Body of pancreas (tissue), 4 donors: ENCODE measurements around the gene PAN2. TPM values are rescaled to one million over a fixed set of nuclear protein-coding genes. Genes with fewer than 3 reads are reported as not detected.

Experiments
- ATAC-seq: fragments of 150-250 bp; one replicate; pipeline ENCODE4 v1.9.1; 2016
- DNase-seq, 4 donors: peaks; one replicate each; pipeline ENCODE4 v3.0.0-alpha.2; 2019
- H3K27ac ChIP-seq, 4 donors: fragments of 200-600 bp; sonication (generic); 1 replicate in 3 of 4; 2 replicates in 1 of 4; pipeline versions ENCODE4 v1.5.1 to v1.6.1; 2016 to 2019; ENCODE audit warnings: mild to moderate bottlenecking in 1 of 4, mixed read lengths in 1 of 4, moderate library complexity in 1 of 4
- H3K27me3 ChIP-seq, 2 donors: fragments of 200-600 bp; sonication (generic); one replicate each; pipeline ENCODE4 v1.6.0; 2016; ENCODE audit warnings: mild to moderate bottlenecking in 1 of 2
- H3K36me3 ChIP-seq, 2 donors: fragments of 200-600 bp; sonication (generic); replicated peaks in 1 of 2; 2 replicates each; pipeline ENCODE4 v1.5.1; 2016; ENCODE audit warnings: low read depth in 2 of 2; ENCODE audit not compliant: insufficient read depth in 1 of 2
- H3K4me1 ChIP-seq: fragments of 200-600 bp; sonication (generic); one replicate; pipeline ENCODE4 v1.6.0; 2016
- H3K4me3 ChIP-seq, 2 donors: fragments of 200-600 bp; sonication (generic); 1 replicate in 1 of 2; 2 replicates in 1 of 2; pipeline ENCODE4 v1.5.1; 2016 to 2019
- H3K9me3 ChIP-seq, 3 donors: fragments of 200-600 bp; sonication (generic); 1 replicate in 2 of 3; 2 replicates in 1 of 3; pipeline ENCODE4 v1.5.1; 2016
- POLR2A ChIP-seq, 3 donors: fragments of 450-650 bp; IDR thresholded peaks; one replicate each; pipeline ENCODE4 v1.6.1; 2016; ENCODE audit warnings: antibody characterized with exemption in 3 of 3, mild to moderate bottlenecking in 2 of 3
- WGBS, 2 donors: methylation state at CpG; one replicate each; pipeline ENCODE4 v1.1.5; 2017; 5-methylcytosine and 5-hydroxymethylcytosine counted together
- intact Hi-C: fragments of 100-400 bp; cut with DNase I; formaldehyde crosslinking; loops from one replicate; pipeline ENCODE4 v1.15.1; 2023
- small RNA-seq: library from RNA; depleted of rRNA; stranded (forward); fragments of <200 nt; gene quantifications from one replicate; pipeline ENCODE3, GENCODE V24; 2016
- total RNA-seq, 2 donors: library from RNA; depleted of rRNA; stranded (reverse); fragments of >200 nt; gene quantifications; one replicate each; pipeline ENCODE4 v1.1.0, GENCODE V29; 2016
- TF ChIP-seq, protein P1 (sequence below), 7 experiments: fragments of 450-650 bp in 4 of 7; fragments of 200-600 bp in 3 of 7; sonication (generic) in 3 of 7; IDR thresholded peaks; one replicate each; pipeline ENCODE4 v1.5.1; 2016 to 2019; ENCODE audit warnings: antibody characterized with exemption in 7 of 7

Gene PAN2
- total RNA-seq, 2 donors from 2014 or later, result 47.2 to 59.0 TPM

- TF ChIP-seq POLR2A (IDR thresholded peaks at IDR 0.05), result peak; percentile 94 to 97 (median 96)
- TF ChIP-seq, protein P1, sequence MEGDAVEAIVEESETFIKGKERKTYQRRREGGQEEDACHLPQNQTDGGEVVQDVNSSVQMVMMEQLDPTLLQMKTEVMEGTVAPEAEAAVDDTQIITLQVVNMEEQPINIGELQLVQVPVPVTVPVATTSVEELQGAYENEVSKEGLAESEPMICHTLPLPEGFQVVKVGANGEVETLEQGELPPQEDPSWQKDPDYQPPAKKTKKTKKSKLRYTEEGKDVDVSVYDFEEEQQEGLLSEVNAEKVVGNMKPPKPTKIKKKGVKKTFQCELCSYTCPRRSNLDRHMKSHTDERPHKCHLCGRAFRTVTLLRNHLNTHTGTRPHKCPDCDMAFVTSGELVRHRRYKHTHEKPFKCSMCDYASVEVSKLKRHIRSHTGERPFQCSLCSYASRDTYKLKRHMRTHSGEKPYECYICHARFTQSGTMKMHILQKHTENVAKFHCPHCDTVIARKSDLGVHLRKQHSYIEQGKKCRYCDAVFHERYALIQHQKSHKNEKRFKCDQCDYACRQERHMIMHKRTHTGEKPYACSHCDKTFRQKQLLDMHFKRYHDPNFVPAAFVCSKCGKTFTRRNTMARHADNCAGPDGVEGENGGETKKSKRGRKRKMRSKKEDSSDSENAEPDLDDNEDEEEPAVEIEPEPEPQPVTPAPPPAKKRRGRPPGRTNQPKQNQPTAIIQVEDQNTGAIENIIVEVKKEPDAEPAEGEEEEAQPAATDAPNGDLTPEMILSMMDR (IDR thresholded peaks at IDR 0.05), result peak; percentile 51 to 90 (median 80)
- H3K4me1 ChIP-seq, result peaks cover 15% of the 10 kb centered on the region
- ATAC-seq (peak; percentile 94), DNase-seq (peak; percentile 91 to 94 (median 92))
- peak within 1 kb of the TSS; percentile 92 to 100 (median 98) for H3K27ac ChIP-seq
- H3K9me3 ChIP-seq, result no peaks in the 10 kb centered on the region
- 0 to 2% methylated on average over 16 to 68 of the region's 68 CpGs for WGBS, 2 donors
- H3K27me3 ChIP-seq, result no peaks in the 10 kb centered on the region
- peak within 1 kb of the TSS; percentile 30 to 36 for H3K4me3 ChIP-seq
- intact Hi-C loops, result no loop called here
- H3K36me3 ChIP-seq, result peaks cover 0 to 3% of the 10 kb centered on the region in 2 donors
These were observed 66.9 kb downstream of the PAN2 start, which contains the start of gene COQ10A for GRCh38 chr12:56266693-56267442. Gene COQ10A (plus strand): TSS chr12:56266942. CDS start chr12:56267119, 177 bp downstream.

Small RNAs within 50 kb of the gene (small RNA-seq; reads per million reads assigned to genes)
- not detected for gene RNU7-40P

Other genes starting within 250 kb of the PAN2 start
- 100 to 1,000 TPM in 1 of 2 donors, 10 to 100 TPM in 1; 49.4 to 107 TPM for gene PA2G4, start 229.4 kb downstream of the PAN2 start, total RNA-seq
- 1,000 to 10,000 TPM; 1,174 to 2,214 TPM for gene RPL41, start 217.4 kb downstream of the PAN2 start, total RNA-seq
- 10 to 100 TPM in 1 of 2 donors, under 1 TPM in 1; 0.99 to 11.2 TPM for gene ZC3H10, start 215.7 kb downstream of the PAN2 start, total RNA-seq
- gene ESYT1, start 205.7 kb downstream of the PAN2 start, total RNA-seq, result 100 to 1,000 TPM in 1 of 2 donors, 10 to 100 TPM in 1; 43.3 to 182 TPM
- 10 to 100 TPM in 1 of 2 donors, 1 to 10 TPM in 1; 7.5 to 24.1 TPM for gene MYL6B, start 181.4 kb downstream of the PAN2 start, total RNA-seq
- 1,000 to 10,000 TPM in 1 of 2 donors, 100 to 1,000 TPM in 1; 838 to 1,110 TPM for gene MYL6, start 175.6 kb downstream of the PAN2 start, total RNA-seq
- 10 to 100 TPM; 46.2 to 50.8 TPM for gene SMARCC2, start 144.5 kb downstream of the PAN2 start, total RNA-seq
- gene RNF41, start 112.1 kb downstream of the PAN2 start, total RNA-seq, result 10 to 100 TPM; 13.2 TPM
- 10 to 100 TPM; 11.9 to 16.3 TPM for gene NABP2, start 109.7 kb downstream of the PAN2 start, total RNA-seq
- 100 to 1,000 TPM; 306 to 333 TPM for gene SLC39A5, start 103.9 kb downstream of the PAN2 start, total RNA-seq
- 10 to 100 TPM; 15.2 to 21.0 TPM for gene ANKRD52, start 75.6 kb downstream of the PAN2 start, total RNA-seq
- gene COQ10A, start 67.1 kb downstream of the PAN2 start, total RNA-seq, result 10 to 100 TPM; 28.0 to 34.9 TPM
- gene CS, start 33.7 kb downstream of the PAN2 start, total RNA-seq, result 10 to 100 TPM; 66.2 to 88.0 TPM
- 100 to 1,000 TPM in 1 of 2 donors, 10 to 100 TPM in 1; 40.2 to 103 TPM for gene CNPY2, start 18.0 kb downstream of the PAN2 start, total RNA-seq
- not detected for gene IL23A, start 4.9 kb upstream of the PAN2 start, total RNA-seq
- gene STAT2, start 26.1 kb upstream of the PAN2 start, total RNA-seq, result 100 to 1,000 TPM in 1 of 2 donors, 10 to 100 TPM in 1; 65.4 to 106 TPM
- not detected for gene APOF, start 28.9 kb upstream of the PAN2 start, total RNA-seq
- gene TIMELESS, start 115.4 kb upstream of the PAN2 start, total RNA-seq, result 1 to 10 TPM; 4.7 to 6.9 TPM
- not detected for gene MIP, start 120.7 kb upstream of the PAN2 start, total RNA-seq
- 1 to 10 TPM; 1.6 to 2.1 TPM for gene SPRYD4, start 134.6 kb upstream of the PAN2 start, total RNA-seq
- gene GLS2, start 154.2 kb upstream of the PAN2 start, total RNA-seq, result 10 to 100 TPM; 44.4 to 45.5 TPM
- gene RBMS2, start 187.8 kb upstream of the PAN2 start, total RNA-seq, result 10 to 100 TPM in 1 of 2 donors, 1 to 10 TPM in 1; 9.6 to 18.9 TPM